Activated CD4-positive, alpha-beta T cell treated with anti-CD3 and anti-CD28 coated beads for 1 hour (primary cell): ENCODE measurements around the gene FOXC2.
"Not testable (repeated sequence)": the region's sequence is repeated elsewhere in the genome, so short reads cannot be mapped to it uniquely, and the experiment has no call there.

ENCODE experiments used
- DNase-seq: peaks from one replicate; pipeline ENCODE4 v3.0.0-alpha.2; 2020

FOXC2 gene

DNA sequence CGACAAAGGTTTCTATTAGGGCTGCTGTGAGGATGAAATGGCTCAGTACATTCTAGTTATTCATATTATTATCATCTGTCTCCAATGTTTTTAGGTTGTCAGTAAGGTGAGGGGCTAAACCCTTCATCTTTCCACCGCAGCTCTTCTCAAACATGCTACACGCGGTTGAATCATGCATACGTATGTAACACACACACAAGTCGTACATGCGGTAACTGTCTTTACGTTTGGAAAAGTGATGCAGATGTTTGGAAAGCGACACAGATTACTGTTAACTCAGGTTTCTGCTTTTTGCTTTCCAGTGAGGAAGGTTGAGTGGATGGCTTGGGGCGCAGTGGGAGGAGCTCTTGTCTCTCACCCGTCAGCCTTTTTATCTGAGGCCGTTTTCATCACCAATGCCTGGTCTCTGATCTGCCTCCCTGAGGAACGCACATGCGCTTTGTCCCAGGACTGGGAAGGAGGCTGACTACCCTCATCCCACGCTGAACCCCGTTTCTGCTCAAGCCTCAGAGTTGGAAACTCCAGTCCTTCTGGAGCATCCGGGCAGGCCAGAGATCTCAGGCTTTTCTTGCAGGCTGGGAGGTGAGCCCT lies 8.6 kb downstream of the FOXC2 start:
- DNase-seq = no peak

DNA sequence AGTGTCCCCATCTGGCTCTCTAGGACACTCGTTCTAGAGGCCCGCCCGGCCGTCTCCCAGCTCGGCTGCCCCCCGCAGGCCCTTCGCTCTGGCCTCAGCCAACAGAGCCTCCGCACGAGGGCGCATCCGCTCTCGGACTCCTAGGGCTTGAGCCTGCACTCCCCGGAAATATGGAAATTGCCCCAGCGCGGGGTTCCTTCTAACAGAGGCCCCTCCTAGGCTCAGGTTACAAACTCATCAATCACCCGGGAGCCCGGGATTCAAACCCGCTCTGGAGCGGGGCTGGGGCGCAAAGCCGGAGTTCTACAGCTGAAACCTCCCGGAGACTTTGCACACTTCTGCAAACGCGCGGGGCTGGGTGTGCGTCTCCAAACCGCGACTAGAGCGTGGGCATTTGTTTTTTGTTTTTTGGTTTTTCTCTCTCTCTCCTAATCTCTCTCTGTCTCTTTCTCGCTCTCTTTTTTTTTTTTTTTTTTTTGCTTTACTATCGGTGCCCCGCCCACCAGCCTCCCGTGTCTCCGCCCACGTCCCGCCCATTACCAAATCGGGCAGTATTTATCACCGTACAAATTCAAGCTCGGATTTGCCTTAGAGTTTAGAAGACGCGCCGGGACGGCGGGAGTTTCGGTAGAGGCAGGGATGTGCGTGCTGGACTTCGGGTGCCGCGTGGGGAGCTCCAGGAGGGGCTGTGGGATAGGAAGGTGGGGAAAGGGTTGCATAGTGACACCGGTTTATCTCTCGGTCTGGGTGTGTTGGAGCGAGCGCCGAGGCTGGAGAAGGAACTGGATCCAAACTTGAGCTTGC lies 9.3 kb downstream of the FOXC2 start:
- DNase-seq = no peak

DNA sequence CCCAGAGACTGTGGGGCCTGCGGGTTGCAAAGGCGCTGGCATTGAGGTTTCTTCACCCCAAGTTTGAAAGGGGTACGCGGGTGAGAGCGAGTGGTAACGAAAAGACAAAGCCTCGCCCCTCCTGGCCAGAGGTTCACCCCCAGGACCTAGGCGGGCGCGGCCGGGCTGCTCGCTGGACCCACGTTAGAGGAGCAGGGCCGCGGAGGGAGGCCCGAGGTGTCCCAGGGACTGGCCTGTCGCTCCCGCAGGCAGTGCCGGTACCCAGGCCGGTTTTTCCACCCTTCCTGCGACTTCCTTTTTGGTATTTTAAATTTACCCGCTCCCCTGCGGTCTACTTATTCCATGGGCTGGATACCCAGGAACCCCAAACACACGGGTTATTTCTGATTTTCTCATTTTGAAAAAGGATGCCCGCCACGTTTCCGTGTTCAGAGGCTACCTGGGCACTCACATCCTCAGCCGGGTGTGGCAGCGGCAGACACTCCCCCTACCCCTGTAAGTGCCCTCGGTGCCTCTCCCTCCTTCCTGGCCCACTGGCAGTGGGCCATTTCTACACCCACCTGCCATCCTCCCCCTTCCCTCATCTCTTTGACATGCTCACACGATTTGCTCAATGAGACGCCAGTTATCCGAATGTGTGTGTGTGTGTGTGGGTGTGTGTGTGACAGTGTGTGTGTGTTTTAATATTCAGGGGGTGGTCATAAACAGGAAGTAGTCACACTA lies 10.1 kb downstream of the FOXC2 start:
- no peak for DNase-seq

DNA sequence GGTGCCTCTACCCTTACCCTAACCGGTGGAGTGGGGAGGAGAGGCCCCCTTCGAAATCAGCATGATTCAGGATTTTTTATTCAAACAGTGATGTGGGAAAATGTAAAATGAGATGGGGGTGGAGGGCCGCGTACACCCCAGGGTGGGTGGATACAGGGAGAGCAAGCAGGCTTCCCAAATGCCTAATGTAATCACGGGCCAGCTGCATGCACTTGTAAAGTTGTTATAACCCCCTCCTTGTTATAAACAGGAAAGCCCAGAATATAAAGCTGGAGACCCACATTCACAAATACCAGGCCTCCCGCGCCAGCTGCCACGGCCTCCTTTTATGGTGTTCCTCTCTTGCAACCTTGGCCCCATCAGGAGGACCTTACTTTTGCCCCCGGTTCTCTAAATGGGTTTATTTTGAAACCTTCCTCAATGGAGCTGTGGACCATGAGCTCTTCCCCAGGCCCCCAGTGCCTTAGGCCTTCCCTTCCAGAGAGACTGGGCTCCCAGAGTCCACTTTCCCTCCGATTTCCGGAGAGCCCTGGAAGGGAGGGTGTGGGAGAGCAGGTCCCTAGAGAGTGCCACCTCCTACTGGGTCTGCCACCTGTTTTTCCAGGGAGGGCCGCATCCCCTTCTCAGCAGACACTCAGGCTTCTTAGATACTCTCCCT lies 10.8 kb downstream of the FOXC2 start:
- no peak for DNase-seq

DNA sequence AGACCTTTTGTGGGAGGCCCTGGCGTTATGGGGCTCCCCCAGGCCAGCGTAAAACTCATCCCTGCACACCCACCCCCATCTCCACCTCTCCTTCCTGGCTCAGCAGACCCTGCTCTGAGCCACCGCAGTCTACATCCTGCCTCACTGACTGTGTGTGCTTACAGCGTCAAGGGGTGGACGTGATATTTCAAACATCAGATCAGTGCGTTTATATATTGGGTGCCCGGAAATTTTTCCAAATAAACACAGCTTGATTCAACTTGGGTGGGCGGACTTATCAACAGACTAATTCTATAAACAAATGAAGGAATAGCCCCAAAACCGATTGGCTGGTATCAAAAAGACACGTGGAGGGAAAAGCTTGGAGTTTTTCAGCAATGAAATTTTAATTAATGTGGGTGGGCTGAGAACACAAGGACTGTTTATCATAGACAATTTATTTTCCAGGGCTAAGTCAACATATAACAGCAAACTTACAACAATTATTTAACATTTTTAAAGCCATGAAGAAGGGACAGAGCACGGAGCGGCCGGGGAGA lies 11.5 kb downstream of the FOXC2 start, which contains the start of gene FOXL1:
TSS of gene FOXL1 (plus strand) at position 489 of the 539 bp plus-strand sequence. CDS start 175 bp downstream, outside the sequence.
- DNase-seq = no peak

DNA sequence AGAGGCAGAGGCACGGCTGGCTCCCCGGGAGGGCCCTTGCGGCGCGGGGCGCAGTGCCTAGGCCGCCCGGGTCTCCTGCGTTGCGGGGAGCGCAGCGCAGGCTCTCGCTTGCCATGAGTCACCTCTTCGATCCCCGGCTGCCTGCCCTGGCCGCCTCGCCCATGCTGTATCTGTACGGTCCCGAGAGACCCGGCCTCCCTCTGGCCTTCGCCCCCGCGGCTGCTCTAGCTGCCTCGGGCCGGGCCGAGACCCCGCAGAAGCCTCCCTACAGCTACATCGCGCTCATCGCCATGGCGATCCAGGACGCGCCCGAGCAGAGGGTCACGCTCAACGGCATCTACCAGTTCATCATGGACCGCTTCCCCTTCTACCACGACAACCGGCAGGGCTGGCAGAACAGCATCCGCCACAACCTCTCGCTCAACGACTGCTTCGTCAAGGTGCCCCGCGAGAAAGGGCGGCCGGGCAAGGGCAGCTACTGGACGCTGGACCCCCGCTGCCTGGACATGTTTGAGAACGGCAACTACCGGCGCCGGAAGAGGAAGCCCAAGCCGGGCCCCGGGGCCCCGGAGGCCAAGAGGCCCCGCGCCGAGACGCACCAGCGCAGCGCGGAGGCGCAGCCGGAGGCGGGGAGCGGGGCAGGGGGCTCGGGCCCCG lies 12.1 kb downstream of the FOXC2 start:
- no peak for DNase-seq

DNA sequence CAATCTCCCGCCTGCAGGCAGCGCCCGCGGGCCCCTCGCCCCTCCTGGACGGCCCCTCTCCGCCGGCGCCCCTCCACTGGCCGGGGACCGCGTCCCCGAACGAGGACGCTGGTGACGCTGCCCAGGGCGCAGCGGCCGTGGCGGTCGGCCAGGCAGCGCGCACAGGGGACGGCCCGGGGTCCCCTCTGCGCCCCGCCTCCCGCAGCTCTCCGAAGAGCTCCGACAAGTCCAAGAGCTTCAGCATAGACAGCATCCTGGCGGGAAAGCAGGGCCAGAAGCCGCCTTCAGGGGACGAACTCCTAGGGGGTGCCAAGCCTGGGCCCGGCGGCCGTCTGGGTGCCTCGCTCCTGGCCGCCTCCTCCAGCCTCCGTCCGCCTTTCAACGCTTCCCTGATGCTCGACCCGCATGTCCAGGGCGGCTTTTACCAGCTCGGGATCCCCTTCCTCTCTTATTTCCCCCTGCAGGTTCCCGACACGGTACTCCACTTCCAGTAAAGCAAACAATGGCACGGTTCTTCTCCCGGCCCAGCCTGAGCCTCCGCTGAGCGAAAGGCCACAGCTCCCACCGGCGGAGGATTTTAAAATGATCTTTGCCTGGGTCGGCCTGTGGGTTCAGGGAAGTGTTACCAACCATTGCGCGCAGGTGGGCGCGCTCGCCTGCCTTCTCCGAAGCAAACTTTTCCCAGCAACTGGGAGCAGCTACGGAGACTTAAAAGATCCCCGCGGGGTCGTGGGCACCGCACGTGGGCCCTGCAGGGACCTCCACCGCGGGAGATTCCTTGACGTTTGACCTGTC lies 12.8 kb downstream of the FOXC2 start:
- no peak for DNase-seq

DNA sequence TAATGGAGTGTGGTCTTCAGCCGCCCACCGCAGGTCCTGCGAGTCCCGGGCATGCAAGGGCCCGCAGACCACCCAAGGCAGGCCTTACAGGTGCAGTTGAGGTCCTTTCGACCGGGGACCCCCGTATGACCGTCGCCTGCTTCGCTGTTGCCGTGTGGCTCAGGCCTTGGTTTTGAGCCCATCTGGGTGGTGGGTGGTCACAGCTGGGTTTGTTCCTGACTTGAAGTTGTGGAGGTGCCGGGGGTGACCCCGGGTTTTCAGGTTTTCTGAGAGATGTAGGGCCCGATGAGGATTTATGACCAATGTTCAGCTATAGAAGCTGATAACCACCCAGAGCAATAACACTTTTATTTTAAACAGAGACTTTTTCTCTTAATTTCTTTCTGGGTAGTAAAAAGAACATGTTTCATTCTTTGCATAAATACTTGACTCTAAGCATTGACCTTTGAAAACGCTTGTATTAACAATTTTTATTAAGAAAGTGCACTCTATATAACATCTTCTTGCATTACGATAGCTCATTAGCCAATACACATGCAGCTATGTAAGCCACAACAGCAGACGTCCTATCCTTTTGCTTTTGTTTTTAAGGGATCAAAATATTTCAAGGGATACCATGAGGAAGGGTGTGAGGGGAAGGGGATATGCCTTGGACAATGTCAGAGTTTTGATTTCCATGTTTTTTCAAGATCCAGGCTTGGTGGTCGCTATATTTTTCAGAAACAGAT lies 13.6 kb downstream of the FOXC2 start:
- no peak for DNase-seq

DNA sequence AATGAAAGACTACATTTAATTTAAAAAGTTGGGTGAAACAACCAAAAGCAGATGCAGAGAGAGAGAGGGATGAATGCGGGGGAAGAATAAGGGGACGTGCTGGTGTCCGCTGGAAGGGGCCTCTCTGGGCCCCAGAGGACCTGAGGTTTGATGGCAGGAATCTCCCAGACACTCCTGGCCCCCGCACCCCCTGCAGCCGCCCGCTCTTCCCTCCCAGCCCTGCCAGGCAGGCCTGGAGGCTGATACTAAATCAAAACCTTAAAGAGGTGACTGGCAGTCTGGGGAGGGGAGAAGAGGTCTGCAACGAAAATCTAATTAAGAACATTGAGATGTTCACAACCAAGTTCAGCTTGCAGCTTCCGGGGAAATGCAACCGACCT lies 14.2 kb downstream of the FOXC2 start:
- DNase-seq = no peak

DNA sequence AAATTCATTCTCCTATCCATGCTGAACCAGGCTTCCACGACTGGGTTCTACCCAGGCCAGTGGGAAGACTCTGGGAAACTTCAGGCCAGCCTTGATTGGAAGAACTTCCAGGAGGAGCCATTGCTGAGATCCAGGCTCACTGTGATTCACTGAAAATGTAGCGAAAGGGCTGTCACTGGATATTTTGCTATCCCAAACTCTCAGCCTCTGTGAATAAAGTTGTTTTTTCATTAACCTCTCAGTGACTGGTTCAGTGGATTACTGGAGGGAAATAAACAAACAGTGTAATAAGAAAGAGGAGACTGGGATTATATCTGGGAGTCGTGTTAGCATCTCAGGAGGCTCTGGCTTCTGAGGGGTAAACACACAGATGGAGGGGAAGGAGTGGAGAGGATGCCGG lies 14.8 kb downstream of the FOXC2 start:
- DNase-seq = no peak

DNA sequence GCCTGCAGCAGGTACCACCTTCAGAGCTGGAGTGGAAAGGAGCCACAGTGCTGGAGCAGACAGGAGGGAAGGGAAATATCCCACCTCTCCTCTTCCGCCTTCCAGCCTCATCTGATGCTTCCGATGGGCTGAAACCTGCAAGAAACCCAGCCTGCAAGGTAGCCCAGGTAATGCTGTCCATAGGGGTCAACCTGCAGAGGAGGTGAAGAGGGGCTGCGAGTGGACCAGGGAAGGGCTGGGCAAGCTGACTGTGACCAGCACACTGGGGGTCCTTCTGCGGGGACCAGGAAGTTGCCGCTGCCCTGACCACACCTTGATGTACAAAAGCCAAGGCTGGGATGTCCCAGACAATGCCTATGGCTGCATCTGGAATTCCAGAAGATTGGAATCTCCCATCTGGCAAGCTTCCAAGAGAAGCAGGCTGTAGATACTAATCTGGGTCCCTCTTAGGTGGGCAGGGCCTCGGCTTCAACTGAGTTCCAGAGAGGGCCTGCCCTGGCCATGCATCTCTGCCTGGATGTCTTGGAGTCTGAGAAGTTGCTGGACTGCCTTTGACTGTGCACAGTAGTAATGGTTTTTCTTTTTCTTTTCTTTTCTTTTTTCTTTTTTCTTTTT lies 17.5 kb downstream of the FOXC2 start:
- no peak for DNase-seq

DNA sequence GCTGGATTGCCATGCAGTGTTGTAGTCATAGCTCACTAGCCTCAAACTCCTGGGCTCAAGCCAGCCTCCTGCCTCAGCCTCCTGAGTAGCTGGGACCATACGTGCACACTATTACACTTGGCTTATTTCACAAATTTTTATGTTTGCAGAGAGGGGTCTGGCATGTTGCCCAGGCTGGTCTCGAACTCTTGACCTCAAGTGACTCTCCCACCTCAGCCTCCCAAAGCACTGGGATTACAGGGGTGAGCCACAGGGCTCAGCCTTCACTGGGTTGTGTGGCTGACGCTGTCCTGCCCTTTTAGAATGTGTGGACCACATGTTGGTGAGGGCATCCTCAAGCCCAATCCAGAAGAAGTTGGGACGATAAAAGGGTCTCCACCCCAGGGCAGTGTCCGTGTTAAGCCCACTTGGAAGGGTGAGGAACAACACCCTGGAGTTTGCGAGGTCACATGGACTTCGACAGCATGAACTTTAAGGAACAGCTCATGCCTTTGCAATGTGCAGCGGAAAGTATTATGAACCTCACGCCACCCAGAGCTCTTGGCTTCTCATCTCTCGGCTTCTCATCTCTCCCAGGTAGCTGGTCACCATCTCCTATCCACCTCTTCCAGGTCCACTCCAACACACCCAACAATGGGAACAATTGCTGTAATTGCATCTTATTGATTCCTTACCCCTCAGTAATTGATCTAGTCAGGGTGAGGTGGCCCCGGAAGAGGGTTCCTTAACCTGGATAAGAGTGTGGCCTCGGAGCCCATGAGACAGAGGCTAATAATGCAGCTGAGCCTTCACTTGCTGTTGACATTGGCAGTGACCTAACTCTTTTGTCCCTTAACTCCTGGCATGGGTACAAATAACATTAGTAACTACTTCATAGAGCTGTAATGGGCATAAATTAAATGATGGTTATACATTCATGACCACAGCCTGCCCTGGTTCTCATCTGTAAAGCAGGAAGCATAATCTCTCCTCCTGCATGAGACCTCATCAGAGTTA lies 18.4 kb downstream of the FOXC2 start:
- no peak for DNase-seq

DNA sequence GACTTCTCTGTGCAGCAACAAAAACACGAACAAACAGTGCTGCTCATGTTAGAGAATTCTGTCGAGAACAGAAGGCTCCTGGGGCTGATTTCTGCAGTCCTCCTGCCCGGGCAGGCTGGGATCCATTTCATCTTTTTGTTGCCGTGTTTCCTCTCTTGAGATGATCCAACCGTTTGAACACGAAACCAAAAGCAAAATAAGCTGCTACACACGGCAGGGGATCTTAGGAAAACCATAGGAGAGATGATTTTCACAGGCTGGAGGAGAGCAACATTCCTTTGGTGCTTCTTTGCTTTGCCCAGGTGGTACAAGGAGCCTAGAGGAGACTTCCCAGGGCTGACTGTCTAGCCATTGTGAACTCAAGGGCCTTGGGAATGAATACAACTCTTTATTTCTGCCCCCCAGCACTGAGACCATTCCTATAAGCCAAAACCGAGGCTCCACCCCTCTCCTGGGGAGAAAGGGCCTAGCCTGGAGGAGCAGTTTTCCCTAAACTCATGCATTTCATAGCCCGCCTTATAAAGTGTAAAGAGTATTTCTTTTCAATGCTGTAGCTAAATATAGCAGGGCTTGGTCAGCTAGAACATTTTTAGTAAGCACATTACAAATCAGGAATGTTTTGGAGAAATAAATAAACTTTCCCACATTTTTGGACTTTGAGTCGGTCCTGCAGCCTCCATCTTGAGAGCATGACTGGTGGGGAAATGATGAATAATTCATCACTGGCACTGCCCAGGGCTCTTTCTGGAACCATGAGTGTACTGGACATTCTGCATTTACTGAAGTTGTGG lies 19.4 kb downstream of the FOXC2 start:
- DNase-seq = no peak

DNA sequence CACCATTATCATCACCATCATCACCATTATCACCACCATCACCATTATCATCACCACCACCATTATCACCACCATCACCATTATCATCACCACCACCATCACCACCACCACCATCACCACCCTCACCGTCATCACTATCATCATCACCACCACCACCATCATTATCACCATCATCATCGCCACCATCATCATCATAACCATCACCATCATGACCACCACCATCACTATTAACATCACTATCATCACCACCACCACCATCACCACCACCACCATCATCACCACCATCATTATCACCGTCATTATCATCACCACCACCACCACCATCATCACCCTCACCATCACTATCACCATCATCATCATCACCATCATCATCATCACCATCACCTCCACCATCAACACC lies 20.9 kb downstream of the FOXC2 start:
- DNase-seq = no peak

DNA sequence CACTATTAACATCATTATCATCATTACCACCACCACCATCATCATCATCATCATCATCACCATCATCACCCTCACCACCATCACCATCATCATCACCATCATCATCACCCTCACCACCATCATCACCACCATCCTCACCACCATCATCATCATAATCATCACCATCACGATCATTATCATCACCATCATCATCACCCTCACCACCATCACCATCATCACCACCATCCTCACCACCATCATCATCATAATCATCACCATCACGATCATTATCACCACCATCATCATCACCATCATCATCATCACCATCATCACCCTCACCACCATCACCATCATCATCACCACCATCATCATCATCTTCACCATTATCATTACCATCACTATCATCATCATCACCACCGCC lies 21.3 kb downstream of the FOXC2 start:
- not testable (repeated sequence) for DNase-seq

DNA sequence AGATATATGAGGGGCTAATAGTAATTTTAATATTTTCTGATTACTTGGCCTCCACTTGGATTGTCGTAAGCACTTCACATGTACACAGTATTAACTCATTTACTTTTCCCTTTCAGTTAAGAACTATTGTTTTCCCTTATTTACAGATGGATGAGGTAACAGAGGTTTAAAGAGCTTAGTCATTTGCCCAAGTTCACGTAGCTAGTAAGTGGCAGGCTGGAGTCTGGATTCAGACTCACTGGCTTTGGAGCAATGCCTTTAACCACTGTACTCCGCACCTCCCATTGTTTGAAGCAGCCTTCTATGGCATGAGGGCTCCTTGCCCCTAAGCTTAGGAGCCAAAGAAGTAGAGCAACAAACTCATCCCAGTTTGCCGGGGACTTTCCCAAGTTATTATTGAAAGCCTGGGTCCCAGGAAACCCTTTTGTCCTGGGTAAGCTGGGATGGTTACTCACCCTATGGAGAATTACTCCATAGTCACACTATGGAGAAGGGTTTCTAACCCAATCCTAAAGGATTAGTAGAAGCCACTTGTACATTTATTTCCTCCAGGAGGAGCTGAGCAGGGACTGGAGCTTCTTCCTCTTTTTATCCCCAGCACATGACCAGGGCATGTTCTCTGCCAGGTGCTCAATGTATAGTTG lies 24.0 kb downstream of the FOXC2 start:
- no peak for DNase-seq

DNA sequence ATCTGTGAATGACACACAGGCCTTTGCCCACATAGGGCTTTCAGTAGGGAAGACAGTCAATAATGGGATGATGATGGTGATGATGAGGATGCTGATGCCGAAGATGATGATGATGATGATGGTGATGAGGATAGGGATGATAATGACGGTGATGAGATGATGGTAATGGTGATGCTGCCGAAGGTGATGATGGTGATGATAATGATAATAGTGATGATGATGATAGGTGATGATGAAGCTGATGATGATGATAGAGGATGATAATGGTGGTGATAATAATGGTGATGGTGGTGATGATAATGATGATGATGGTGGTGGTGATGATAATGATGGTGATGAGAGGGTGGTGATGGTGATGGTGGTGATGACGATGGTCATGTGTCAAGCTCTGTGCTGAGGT lies 24.6 kb downstream of the FOXC2 start:
- no peak for DNase-seq
